ENCODE results near the gene PAGE2B.

DNA sequence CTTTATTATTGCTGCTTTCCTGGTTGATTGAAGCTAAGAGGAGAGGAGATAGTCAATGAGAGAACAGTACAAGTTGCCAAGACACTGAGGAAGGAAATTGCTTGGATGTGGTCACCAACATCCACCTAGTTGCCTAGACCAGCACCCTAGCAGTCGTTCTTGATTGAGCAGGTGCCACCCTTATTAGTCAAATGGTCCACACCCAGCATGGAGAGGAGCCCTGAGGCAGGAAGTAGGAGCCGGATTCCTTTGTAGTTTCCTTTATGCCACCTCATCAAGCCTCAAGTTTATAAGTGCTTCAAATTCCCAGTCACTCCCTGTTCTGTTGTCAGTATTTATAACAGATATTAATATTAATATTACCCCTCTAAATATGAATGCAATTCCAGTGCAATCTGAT lies 33.1 kb downstream of the PAGE2B start:
- TF ChIP-seq, protein P1, sequence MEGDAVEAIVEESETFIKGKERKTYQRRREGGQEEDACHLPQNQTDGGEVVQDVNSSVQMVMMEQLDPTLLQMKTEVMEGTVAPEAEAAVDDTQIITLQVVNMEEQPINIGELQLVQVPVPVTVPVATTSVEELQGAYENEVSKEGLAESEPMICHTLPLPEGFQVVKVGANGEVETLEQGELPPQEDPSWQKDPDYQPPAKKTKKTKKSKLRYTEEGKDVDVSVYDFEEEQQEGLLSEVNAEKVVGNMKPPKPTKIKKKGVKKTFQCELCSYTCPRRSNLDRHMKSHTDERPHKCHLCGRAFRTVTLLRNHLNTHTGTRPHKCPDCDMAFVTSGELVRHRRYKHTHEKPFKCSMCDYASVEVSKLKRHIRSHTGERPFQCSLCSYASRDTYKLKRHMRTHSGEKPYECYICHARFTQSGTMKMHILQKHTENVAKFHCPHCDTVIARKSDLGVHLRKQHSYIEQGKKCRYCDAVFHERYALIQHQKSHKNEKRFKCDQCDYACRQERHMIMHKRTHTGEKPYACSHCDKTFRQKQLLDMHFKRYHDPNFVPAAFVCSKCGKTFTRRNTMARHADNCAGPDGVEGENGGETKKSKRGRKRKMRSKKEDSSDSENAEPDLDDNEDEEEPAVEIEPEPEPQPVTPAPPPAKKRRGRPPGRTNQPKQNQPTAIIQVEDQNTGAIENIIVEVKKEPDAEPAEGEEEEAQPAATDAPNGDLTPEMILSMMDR (IDR thresholded peaks at IDR 0.05): no peak
- TF ChIP-seq ESRRA (IDR thresholded peaks at IDR 0.05; ENCODE audit: borderline replicate concordance, low read length) (no peak), HOXA7 (CRISPR knock-in tag; IDR thresholded peaks at IDR 0.05) (no peak), HMGXB4 (CRISPR knock-in tag; IDR thresholded peaks at IDR 0.05; ENCODE audit: borderline replicate concordance) (no peak), EP300 (IDR thresholded peaks at IDR 0.05) (no peak), RNF2 (IDR thresholded peaks at IDR 0.05; ENCODE audit: borderline replicate concordance, low read depth) (no peak)
